Measurements from ENCODE around the gene DCTD. TPM values are rescaled to one million over a fixed set of nuclear protein-coding genes. Genes with fewer than 3 reads are reported as not detected.
A peak's percentile ranks its signal among the peaks of the same experiment; 100 is the strongest.

DCTD gene
- total and polyA plus RNA-seq, 2 of the 13 experiments (the other 11 are each of a cell fraction or from before 2014, with no cell fraction given) = 85.1 to 95.3 TPM

DNA sequence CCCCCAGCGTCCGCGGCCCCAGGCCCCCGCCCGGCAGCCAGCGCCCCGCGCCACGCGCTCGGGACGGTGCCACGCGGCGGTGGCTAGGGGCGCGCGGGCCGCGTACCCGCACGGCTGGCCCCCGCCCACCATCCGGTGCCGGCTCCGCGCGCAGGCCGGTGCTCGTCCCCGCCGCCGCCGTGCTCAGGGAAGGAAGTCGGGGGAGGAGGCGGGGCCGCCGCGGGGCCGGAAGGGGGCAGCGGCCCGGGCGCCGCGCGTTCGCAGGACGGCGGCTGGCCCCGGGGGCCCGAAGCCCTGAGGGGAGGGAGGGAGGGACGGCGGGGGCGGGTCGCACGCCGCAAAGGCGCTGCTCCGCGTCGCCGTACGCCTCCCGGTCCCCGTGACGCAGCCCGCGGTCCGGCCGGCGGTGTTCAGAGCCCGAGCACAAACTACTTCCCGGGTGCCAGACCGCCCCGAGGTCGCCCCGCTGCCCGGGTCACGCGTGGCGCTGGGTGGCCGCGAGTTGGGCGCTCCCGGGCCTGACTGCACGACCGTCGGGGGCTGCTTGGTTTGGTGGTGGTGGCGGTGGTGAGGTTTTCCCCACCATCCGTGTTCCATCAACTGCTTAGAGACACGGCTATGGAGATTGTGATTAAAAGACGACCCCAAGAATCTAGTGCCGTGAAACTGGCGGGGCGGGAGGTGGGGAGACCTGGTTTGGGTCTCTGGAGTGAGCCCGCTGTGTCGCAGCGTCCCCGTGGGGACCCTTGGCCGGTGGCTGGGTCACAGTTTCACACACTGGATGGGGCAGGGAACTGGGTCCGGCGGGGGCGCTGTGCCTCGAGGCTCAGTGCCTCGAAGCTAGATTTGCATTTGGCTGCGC lies at the start of gene DCTD (continued):
- TF ChIP-seq ERF (CRISPR knock-in tag; IDR thresholded peaks at IDR 0.05) (peak; percentile 63; the same call in 1 of the 2 replicates), NFE2L2 (IDR thresholded peaks at IDR 0.05; ENCODE audit: low read length) (no peak), AHR (CRISPR knock-in tag; IDR thresholded peaks at IDR 0.05) (no peak), ZNF773 (CRISPR knock-in tag; IDR thresholded peaks at IDR 0.05; ENCODE audit: borderline replicate concordance) (peak; percentile 72; the same call in 1 of the 2 replicates), ZNF737 (CRISPR knock-in tag; IDR thresholded peaks at IDR 0.05; ENCODE audit: borderline replicate concordance) (no peak), PRPF4 (IDR thresholded peaks at IDR 0.05; ENCODE audit: low read depth, low read length, poor library complexity, severe bottlenecking) (no peak), HOXA3 (CRISPR knock-in tag; IDR thresholded peaks at IDR 0.05) (peak; percentile 43), KLF16 (CRISPR knock-in tag; IDR thresholded peaks at IDR 0.05) (peak in 1 of 2 experiments; percentile 43; a peak in 2 of 4 replicates), SIN3B (IDR thresholded peaks at IDR 0.05; ENCODE audit: low read length) (no peak), MED13 (CRISPR knock-in tag; IDR thresholded peaks at IDR 0.05) (peak; percentile 51; the same call in 1 of the 2 replicates), PPARG (CRISPR knock-in tag; conservative IDR thresholded peaks at IDR 0.05) (no peak)
- TF ChIP-seq, protein P1, sequence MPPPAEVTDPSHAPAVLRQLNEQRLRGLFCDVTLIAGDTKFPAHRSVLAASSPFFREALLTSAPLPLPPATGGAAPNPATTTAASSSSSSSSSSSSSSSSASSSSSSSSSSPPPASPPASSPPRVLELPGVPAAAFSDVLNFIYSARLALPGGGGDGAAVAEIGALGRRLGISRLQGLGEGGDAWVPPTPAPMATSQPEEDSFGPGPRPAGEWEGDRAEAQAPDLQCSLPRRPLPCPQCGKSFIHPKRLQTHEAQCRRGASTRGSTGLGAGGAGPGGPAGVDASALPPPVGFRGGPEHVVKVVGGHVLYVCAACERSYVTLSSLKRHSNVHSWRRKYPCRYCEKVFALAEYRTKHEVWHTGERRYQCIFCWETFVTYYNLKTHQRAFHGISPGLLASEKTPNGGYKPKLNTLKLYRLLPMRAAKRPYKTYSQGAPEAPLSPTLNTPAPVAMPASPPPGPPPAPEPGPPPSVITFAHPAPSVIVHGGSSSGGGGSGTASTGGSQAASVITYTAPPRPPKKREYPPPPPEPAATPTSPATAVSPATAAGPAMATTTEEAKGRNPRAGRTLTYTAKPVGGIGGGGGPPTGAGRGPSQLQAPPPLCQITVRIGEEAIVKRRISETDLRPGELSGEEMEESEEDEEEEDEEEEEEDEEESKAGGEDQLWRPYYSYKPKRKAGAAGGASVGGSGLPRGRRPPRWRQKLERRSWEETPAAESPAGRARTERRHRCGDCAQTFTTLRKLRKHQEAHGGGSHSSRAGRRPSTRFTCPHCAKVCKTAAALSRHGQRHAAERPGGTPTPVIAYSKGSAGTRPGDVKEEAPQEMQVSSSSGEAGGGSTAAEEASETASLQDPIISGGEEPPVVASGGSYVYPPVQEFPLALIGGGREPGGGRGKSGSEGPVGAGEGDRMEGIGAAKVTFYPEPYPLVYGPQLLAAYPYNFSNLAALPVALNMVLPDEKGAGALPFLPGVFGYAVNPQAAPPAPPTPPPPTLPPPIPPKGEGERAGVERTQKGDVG (CRISPR knock-in tag; IDR thresholded peaks at IDR 0.05; ENCODE audit: borderline replicate concordance) = no peak
- TF ChIP-seq, protein P2, sequence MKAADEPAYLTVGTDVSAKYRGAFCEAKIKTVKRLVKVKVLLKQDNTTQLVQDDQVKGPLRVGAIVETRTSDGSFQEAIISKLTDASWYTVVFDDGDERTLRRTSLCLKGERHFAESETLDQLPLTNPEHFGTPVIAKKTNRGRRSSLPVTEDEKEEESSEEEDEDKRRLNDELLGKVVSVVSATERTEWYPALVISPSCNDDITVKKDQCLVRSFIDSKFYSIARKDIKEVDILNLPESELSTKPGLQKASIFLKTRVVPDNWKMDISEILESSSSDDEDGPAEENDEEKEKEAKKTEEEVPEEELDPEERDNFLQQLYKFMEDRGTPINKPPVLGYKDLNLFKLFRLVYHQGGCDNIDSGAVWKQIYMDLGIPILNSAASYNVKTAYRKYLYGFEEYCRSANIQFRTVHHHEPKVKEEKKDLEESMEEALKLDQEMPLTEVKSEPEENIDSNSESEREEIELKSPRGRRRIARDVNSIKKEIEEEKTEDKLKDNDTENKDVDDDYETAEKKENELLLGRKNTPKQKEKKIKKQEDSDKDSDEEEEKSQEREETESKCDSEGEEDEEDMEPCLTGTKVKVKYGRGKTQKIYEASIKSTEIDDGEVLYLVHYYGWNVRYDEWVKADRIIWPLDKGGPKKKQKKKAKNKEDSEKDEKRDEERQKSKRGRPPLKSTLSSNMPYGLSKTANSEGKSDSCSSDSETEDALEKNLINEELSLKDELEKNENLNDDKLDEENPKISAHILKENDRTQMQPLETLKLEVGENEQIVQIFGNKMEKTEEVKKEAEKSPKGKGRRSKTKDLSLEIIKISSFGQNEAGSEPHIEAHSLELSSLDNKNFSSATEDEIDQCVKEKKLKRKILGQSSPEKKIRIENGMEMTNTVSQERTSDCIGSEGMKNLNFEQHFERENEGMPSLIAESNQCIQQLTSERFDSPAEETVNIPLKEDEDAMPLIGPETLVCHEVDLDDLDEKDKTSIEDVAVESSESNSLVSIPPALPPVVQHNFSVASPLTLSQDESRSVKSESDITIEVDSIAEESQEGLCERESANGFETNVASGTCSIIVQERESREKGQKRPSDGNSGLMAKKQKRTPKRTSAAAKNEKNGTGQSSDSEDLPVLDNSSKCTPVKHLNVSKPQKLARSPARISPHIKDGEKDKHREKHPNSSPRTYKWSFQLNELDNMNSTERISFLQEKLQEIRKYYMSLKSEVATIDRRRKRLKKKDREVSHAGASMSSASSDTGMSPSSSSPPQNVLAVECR (CRISPR knock-in tag; IDR thresholded peaks at IDR 0.05; ENCODE audit: borderline replicate concordance) = peak; percentile 61
- TF ChIP-seq, protein P3, sequence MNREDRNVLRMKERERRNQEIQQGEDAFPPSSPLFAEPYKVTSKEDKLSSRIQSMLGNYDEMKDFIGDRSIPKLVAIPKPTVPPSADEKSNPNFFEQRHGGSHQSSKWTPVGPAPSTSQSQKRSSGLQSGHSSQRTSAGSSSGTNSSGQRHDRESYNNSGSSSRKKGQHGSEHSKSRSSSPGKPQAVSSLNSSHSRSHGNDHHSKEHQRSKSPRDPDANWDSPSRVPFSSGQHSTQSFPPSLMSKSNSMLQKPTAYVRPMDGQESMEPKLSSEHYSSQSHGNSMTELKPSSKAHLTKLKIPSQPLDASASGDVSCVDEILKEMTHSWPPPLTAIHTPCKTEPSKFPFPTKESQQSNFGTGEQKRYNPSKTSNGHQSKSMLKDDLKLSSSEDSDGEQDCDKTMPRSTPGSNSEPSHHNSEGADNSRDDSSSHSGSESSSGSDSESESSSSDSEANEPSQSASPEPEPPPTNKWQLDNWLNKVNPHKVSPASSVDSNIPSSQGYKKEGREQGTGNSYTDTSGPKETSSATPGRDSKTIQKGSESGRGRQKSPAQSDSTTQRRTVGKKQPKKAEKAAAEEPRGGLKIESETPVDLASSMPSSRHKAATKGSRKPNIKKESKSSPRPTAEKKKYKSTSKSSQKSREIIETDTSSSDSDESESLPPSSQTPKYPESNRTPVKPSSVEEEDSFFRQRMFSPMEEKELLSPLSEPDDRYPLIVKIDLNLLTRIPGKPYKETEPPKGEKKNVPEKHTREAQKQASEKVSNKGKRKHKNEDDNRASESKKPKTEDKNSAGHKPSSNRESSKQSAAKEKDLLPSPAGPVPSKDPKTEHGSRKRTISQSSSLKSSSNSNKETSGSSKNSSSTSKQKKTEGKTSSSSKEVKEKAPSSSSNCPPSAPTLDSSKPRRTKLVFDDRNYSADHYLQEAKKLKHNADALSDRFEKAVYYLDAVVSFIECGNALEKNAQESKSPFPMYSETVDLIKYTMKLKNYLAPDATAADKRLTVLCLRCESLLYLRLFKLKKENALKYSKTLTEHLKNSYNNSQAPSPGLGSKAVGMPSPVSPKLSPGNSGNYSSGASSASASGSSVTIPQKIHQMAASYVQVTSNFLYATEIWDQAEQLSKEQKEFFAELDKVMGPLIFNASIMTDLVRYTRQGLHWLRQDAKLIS (CRISPR knock-in tag; IDR thresholded peaks at IDR 0.05) = 0 out of 2 replicates have a peak, but pooled peaks have one; percentile 43
- TF ChIP-seq, protein P4, sequence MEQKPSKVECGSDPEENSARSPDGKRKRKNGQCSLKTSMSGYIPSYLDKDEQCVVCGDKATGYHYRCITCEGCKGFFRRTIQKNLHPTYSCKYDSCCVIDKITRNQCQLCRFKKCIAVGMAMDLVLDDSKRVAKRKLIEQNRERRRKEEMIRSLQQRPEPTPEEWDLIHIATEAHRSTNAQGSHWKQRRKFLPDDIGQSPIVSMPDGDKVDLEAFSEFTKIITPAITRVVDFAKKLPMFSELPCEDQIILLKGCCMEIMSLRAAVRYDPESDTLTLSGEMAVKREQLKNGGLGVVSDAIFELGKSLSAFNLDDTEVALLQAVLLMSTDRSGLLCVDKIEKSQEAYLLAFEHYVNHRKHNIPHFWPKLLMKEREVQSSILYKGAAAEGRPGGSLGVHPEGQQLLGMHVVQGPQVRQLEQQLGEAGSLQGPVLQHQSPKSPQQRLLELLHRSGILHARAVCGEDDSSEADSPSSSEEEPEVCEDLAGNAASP (CRISPR knock-in tag; IDR thresholded peaks at IDR 0.05; ENCODE audit: borderline replicate concordance) = no peak

Data from HepG2 (cell line).